ENCODE measurements around the gene RNF20. TPM values are rescaled to one million over a fixed set of nuclear protein-coding genes. Genes with fewer than 3 reads are reported as not detected.
"Not testable (repeated sequence)": the region's sequence is repeated elsewhere in the genome, so short reads cannot be mapped to it uniquely, and the experiment has no call there.

Gene RNF20
- total RNA-seq, 1 donor from 2014 or later: 22.3 TPM

- H3K27me3 ChIP-seq: no peaks in the 10 kb centered on the region
- H3K27ac ChIP-seq: no peak overlapping the region
- H3K36me3 ChIP-seq: no peaks in the 10 kb centered on the region
- no peak for DNase-seq (ENCODE audit: extremely low spot score in 2 of 2)
- no peaks in the 10 kb centered on the region for H3K9me3 ChIP-seq
- TF ChIP-seq, protein P1, sequence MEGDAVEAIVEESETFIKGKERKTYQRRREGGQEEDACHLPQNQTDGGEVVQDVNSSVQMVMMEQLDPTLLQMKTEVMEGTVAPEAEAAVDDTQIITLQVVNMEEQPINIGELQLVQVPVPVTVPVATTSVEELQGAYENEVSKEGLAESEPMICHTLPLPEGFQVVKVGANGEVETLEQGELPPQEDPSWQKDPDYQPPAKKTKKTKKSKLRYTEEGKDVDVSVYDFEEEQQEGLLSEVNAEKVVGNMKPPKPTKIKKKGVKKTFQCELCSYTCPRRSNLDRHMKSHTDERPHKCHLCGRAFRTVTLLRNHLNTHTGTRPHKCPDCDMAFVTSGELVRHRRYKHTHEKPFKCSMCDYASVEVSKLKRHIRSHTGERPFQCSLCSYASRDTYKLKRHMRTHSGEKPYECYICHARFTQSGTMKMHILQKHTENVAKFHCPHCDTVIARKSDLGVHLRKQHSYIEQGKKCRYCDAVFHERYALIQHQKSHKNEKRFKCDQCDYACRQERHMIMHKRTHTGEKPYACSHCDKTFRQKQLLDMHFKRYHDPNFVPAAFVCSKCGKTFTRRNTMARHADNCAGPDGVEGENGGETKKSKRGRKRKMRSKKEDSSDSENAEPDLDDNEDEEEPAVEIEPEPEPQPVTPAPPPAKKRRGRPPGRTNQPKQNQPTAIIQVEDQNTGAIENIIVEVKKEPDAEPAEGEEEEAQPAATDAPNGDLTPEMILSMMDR (IDR thresholded peaks at IDR 0.05): no peak
- TF ChIP-seq POLR2AphosphoS5 (IDR thresholded peaks at IDR 0.05; ENCODE audit: insufficient read depth in 1 of 2, low read depth in 1 of 2) (no peak), POLR2A (IDR thresholded peaks at IDR 0.05) (no peak)
- H3K4me3 ChIP-seq: no peak overlapping the region
- intact Hi-C loops (cut with DNase I): no loop called here
- no peaks in the 10 kb centered on the region for H3K4me1 ChIP-seq
These were observed 53.8 kb downstream of the RNF20 start for GRCh38 chr9:101587332-101588043.

GRCh38 chr9:101590074-101590473 lies 56.4 kb downstream of the RNF20 start:
- DNase-seq (ENCODE audit: extremely low spot score in 2 of 2); H3K9me3 ChIP-seq; H3K4me1 ChIP-seq; intact Hi-C loops (cut with DNase I); H3K27ac ChIP-seq; H3K27me3 ChIP-seq; H3K36me3 ChIP-seq; H3K4me3 ChIP-seq: not testable (repeated sequence)

DNA sequence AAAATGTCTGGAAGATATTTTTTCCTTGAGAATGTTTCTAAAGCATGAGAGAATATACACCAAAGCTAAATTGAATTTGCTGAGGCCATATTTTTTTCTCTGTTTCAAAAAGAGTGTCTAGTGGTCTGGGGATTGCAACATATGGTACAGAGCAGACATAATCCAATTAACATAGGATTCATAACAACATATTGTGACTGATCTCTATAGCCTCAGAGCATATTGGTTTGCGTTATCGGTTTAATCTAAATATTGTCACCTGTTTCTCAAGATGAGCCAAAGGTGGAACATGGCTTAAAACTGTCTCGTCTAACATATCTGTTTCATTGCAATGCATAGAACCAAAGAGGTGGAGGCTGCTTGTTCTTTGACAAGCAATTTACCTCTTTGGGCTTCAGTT lies 57.2 kb downstream of the RNF20 start:
- intact Hi-C loops (cut with DNase I): no loop called here
- no peaks in the 10 kb centered on the region for H3K9me3 ChIP-seq
- TF ChIP-seq, protein P1 (IDR thresholded peaks at IDR 0.05): no peak
- TF ChIP-seq POLR2A (IDR thresholded peaks at IDR 0.05) (no peak), POLR2AphosphoS5 (IDR thresholded peaks at IDR 0.05; ENCODE audit: insufficient read depth in 1 of 2, low read depth in 1 of 2) (no peak)
- no peak overlapping the region for H3K4me3 ChIP-seq
- H3K27me3 ChIP-seq: no peaks in the 10 kb centered on the region
- H3K36me3 ChIP-seq: no peaks in the 10 kb centered on the region
- no peak for DNase-seq (ENCODE audit: extremely low spot score in 2 of 2)
- no peak overlapping the region for H3K27ac ChIP-seq
- no peaks in the 10 kb centered on the region for H3K4me1 ChIP-seq

DNA sequence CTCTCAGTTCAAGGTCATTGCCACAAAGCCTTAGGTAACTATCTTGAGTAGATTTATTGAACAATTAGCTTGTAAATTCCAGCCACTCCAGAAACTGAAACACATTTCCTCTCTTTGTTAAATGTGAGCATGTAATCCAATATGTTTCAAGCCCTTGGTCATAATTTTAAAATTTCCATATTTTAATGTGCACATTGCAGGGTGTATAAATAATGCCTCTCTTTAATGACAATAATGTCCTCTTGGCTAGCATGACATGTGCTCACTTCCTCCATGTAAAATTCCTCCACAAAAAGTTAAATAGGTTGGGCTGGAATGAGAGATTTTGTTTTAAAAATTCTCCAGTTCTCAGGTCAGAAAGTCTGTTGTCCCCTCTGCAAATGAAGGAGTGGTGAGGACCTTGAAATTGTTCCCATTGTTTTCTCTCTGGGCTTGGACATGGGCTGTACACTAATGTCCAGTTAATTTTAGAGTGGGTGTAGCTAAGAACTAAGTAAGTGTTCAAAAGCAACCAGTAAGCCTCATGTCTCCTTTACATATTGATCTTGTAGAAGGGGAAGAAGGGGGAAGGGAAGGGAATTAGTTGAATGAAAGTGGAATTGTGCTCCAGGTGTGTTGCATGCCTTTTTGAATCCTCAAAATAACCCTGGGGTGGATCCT lies 58.3 kb downstream of the RNF20 start:
- Histone ChIP-seq H3K4me3 (no peak overlapping the region), H3K4me1 (no peaks in the 10 kb centered on the region), H3K36me3 (no peaks in the 10 kb centered on the region), H3K27ac (no peak overlapping the region), H3K9me3 (no peaks in the 10 kb centered on the region), H3K27me3 (no peaks in the 10 kb centered on the region)
- no peak for DNase-seq (ENCODE audit: extremely low spot score in 2 of 2)
- intact Hi-C loops (cut with DNase I): no loop called here
- no peak for TF ChIP-seq POLR2AphosphoS5 (IDR thresholded peaks at IDR 0.05; ENCODE audit: insufficient read depth in 1 of 2, low read depth in 1 of 2)
- TF ChIP-seq POLR2A (IDR thresholded peaks at IDR 0.05): no peak
- TF ChIP-seq, protein P1 (IDR thresholded peaks at IDR 0.05): no peak

- no peaks in the 10 kb centered on the region for H3K9me3 ChIP-seq
- H3K27ac ChIP-seq: no peak overlapping the region
- H3K36me3 ChIP-seq: no peaks in the 10 kb centered on the region
- H3K4me3 ChIP-seq: no peak overlapping the region
- H3K27me3 ChIP-seq: no peaks in the 10 kb centered on the region
- H3K4me1 ChIP-seq: no peaks in the 10 kb centered on the region
- no peak for TF ChIP-seq POLR2A (IDR thresholded peaks at IDR 0.05)
- TF ChIP-seq, protein P1 (IDR thresholded peaks at IDR 0.05): no peak
- TF ChIP-seq POLR2AphosphoS5 (IDR thresholded peaks at IDR 0.05; ENCODE audit: insufficient read depth in 1 of 2, low read depth in 1 of 2): no peak
- intact Hi-C loops (cut with DNase I): no loop called here
- DNase-seq (ENCODE audit: extremely low spot score in 2 of 2): no peak
These were observed 59.1 kb downstream of the RNF20 start for GRCh38 chr9:101592788-101593187.
